G401.6 (cell line): ENCODE measurements around the gene UBE2H.
A peak's percentile ranks its signal among the peaks of the same experiment; 100 is the strongest.
"Not testable (repeated sequence)": the region's sequence is repeated elsewhere in the genome, so short reads cannot be mapped to it uniquely, and the experiment has no call there.

Experiments
- FAIRE-seq: peaks from 2 replicates; lab custom pipeline; 2012; peaks lifted over from hg19 to GRCh38; lab: Jason Lieb, UNC

The UBE2H gene

GRCh38 chr7:129843365-129843898 is 109.3 kb downstream of the UBE2H start:
- no peak for FAIRE-seq

GRCh38 chr7:129841465-129841864 is 111.3 kb downstream of the UBE2H start:
- FAIRE-seq = no peak

GRCh38 chr7:129840757-129841156 is 112.0 kb downstream of the UBE2H start:
- FAIRE-seq = no peak

GRCh38 chr7:129836983-129837382 is 115.8 kb downstream of the UBE2H start:
- FAIRE-seq = no peak

GRCh38 chr7:129835569-129835968 is 117.2 kb downstream of the UBE2H start:
- no peak for FAIRE-seq

GRCh38 chr7:129833353-129833752 is 119.4 kb downstream of the UBE2H start:
- not testable (repeated sequence) for FAIRE-seq

GRCh38 chr7:129832701-129833227 is 120.0 kb downstream of the UBE2H start:
- no peak for FAIRE-seq

GRCh38 chr7:129832282-129832681 is 120.5 kb downstream of the UBE2H start:
- FAIRE-seq = no peak

- no peak for FAIRE-seq
These were observed 121.2 kb downstream of the UBE2H start for GRCh38 chr7:129831424-129832058.

GRCh38 chr7:129830949-129831348 is 121.8 kb downstream of the UBE2H start:
- FAIRE-seq = no peak

- peak; percentile 94 for FAIRE-seq
These were observed 122.8 kb downstream of the UBE2H start for GRCh38 chr7:129829737-129830631.

- no peak for FAIRE-seq
These were observed 123.6 kb downstream of the UBE2H start for GRCh38 chr7:129828989-129829736.

- FAIRE-seq = no peak
These were observed 124.5 kb downstream of the UBE2H start for GRCh38 chr7:129828078-129828762.

GRCh38 chr7:129827467-129827990 is 125.2 kb downstream of the UBE2H start:
- FAIRE-seq = no peak

GRCh38 chr7:129826895-129827294 is 125.9 kb downstream of the UBE2H start:
- FAIRE-seq = not testable (repeated sequence)

- no peak for FAIRE-seq
These were observed 127.4 kb downstream of the UBE2H start for GRCh38 chr7:129825209-129825970.

GRCh38 chr7:129824291-129825208 is 128.2 kb downstream of the UBE2H start:
- FAIRE-seq = no peak

- FAIRE-seq = not testable (repeated sequence)
These were observed 129.6 kb downstream of the UBE2H start for GRCh38 chr7:129823143-129823542.

- FAIRE-seq = no peak
These were observed 131.3 kb downstream of the UBE2H start for GRCh38 chr7:129821476-129821875.

- FAIRE-seq = no peak
These were observed 136.0 kb downstream of the UBE2H start for GRCh38 chr7:129816742-129817141.
